Calu3 (cell line): ENCODE measurements around the gene ZNF556. TPM values are rescaled to one million over a fixed set of nuclear protein-coding genes. Genes with fewer than 3 reads are reported as not detected.

Source experiments
- BruUV-seq: library from RNA; stranded (reverse); fragments of 400-500 nt; replicated peaks from 2 replicates; lab custom pipeline; 2021; lab: Mats Ljungman, UMichigan
- CTCF ChIA-PET: fragments of 300-600 bp; sonication (Branson Sonifier 250); formaldehyde crosslinking; loops from one replicate; lab custom pipeline; 2022; ENCODE audit warnings: antibody characterized with exemption; lab: Charles Lee
- DNase-seq: peaks from one replicate; pipeline ENCODE4 v3.0.0; 2022
- H3K27ac Mint-ChIP-seq: one replicate; pipeline ENCODE4 v1.8.0; 2022; ENCODE audit warnings: mixed read lengths; ENCODE audit not compliant: unreplicated experiment
- H3K27me3 Mint-ChIP-seq: one replicate; pipeline ENCODE4 v1.8.0; 2022; ENCODE audit warnings: mixed read lengths; ENCODE audit not compliant: unreplicated experiment
- H3K36me3 Mint-ChIP-seq: one replicate; pipeline ENCODE4 v1.8.0; 2022; ENCODE audit warnings: mild to moderate bottlenecking, moderate library complexity, mixed read lengths; ENCODE audit not compliant: insufficient read depth, unreplicated experiment
- H3K4me1 Mint-ChIP-seq: one replicate; pipeline ENCODE4 v1.8.0; 2022; ENCODE audit warnings: mild to moderate bottlenecking, low read depth, mixed read lengths; ENCODE audit not compliant: unreplicated experiment
- H3K4me3 Mint-ChIP-seq: one replicate; pipeline ENCODE4 v1.8.0; 2022; ENCODE audit warnings: mild to moderate bottlenecking, low read depth, moderate library complexity, mixed read lengths; ENCODE audit not compliant: unreplicated experiment
- H3K9me3 Mint-ChIP-seq: one replicate; pipeline ENCODE4 v1.8.0; 2022; ENCODE audit warnings: low read depth, mixed read lengths; ENCODE audit not compliant: unreplicated experiment
- CTCF ChIP-seq: fragments of 200-600 bp; IDR thresholded peaks from one replicate; pipeline ENCODE4 v1.8.0; 2022; ENCODE audit warnings: antibody characterized with exemption; ENCODE audit not compliant: unreplicated experiment
- intact Hi-C: fragments of 100-400 bp; cut with micrococcal nuclease; formaldehyde crosslinking; loops from one replicate; pipeline ENCODE4 v1.10.0; 2022; ENCODE audit not compliant: unreplicated experiment
- total RNA-seq: library from RNA; stranded (reverse); gene quantifications from 2 replicates; pipeline ENCODE4 v1.2.3, GENCODE V29; 2022

ZNF556 gene
- total RNA-seq, 1 experiment from 2014 or later: not detected

- CTCF ChIA-PET: no interaction called here
- intact Hi-C loops: no loop called here
- no peaks in the 10 kb centered on the region for H3K27me3 Mint-ChIP-seq
- H3K9me3 Mint-ChIP-seq: peaks cover 6% of the 10 kb centered on the region
- H3K27ac Mint-ChIP-seq: no peak overlapping the region
- DNase-seq: no peak
- no peak for TF ChIP-seq CTCF
- H3K36me3 Mint-ChIP-seq: peaks cover 14% of the 10 kb centered on the region
- no peaks in the 10 kb centered on the region for H3K4me1 Mint-ChIP-seq
- no TSS peak for BruUV-seq
- no peak overlapping the region for H3K4me3 Mint-ChIP-seq
These were observed 10.6 kb upstream of the ZNF556 start for GRCh38 chr19:2856457-2857050.

- Mint-ChIP-seq H3K36me3 (no peaks in the 10 kb centered on the region), H3K27ac (no peak overlapping the region), H3K4me1 (no peaks in the 10 kb centered on the region), H3K27me3 (no peaks in the 10 kb centered on the region), H3K9me3 (peaks cover 9% of the 10 kb centered on the region), H3K4me3 (no peak overlapping the region)
- CTCF ChIA-PET: no interaction called here
- no peak for DNase-seq
- no peak for TF ChIP-seq CTCF
- no TSS peak for BruUV-seq
- intact Hi-C loops: no loop called here
These were observed 8.3 kb upstream of the ZNF556 start for GRCh38 chr19:2858864-2859263.

GRCh38 chr19:2863816-2864215 lies 3.3 kb upstream of the ZNF556 start:
- Mint-ChIP-seq H3K4me1 (peaks cover 9% of the 10 kb centered on the region), H3K27ac (no peak overlapping the region), H3K4me3 (no peak overlapping the region), H3K27me3 (no peaks in the 10 kb centered on the region), H3K9me3 (peaks cover 6% of the 10 kb centered on the region), H3K36me3 (no peaks in the 10 kb centered on the region)
- no peak for TF ChIP-seq CTCF
- BruUV-seq: no TSS peak
- no peak for DNase-seq
- intact Hi-C loops: no loop called here
- CTCF ChIA-PET: no interaction called here

GRCh38 chr19:2865334-2866100 lies 1.6 kb upstream of the ZNF556 start:
- Mint-ChIP-seq H3K4me3 (no peak overlapping the region), H3K27ac (no peak overlapping the region), H3K27me3 (no peaks in the 10 kb centered on the region), H3K4me1 (peaks cover 9% of the 10 kb centered on the region), H3K36me3 (no peaks in the 10 kb centered on the region), H3K9me3 (peaks cover 6% of the 10 kb centered on the region)
- intact Hi-C loops: no loop called here
- BruUV-seq: no TSS peak
- CTCF ChIA-PET: no interaction called here
- no peak for DNase-seq
- no peak for TF ChIP-seq CTCF
